Fibroblast of skin of right biceps (primary cell): ENCODE measurements around the gene CFAP54.
"Not testable (repeated sequence)": the region's sequence is repeated elsewhere in the genome, so short reads cannot be mapped to it uniquely, and the experiment has no call there.

Source experiments
- DNase-seq: peaks from one replicate; pipeline ENCODE4 v3.0.0-alpha.2; 2013

Gene CFAP54

DNA sequence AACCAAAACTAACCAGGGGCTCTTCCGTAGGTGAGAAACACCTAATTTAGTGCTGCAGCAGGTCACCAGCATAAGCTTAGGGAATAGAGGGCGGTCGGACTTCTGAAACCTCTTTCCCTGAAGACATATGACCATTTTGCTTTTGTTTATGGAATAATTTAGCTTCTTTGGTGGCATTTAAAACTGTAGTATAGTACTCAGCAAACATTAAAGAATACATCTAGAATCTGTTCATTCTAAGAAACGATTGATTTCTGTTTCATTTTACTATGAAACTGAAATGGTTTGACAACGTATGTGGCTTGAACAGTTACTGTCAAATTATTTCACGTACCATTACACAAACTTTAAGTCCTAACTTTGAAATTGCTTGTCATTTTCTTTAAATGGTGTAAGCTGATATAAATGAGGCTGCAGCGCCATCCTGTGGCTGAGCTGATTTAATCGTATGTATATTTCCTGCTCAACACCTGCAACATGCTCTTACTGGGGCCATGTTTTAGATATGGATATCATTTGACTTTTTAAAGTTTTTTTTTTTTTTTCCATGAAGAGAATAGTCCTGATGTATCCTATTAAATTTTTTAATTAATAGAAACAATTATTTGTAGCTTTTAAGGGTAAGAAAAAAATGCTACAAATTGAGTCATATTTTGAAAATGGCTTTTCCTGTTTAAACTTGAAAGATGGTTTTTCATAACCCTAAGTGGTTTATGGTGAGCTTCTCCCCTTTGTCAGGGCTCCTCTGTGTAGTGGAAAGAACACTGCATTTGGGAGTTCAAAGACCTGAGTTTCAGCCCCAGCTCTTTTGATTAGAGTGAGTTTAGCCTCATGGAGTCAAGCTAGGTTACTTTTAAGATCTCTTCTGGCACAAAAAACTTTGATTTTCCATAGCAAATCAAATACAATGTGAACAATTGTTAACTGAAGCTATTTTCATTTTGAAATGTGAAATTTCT is 27.4 kb downstream of the CFAP54 start:
- DNase-seq: peak; percentile 66

- DNase-seq: peak; percentile 33
These were observed 31.4 kb downstream of the CFAP54 start for GRCh38 chr12:96520767-96521166.

GRCh38 chr12:96521895-96522682 is 32.7 kb downstream of the CFAP54 start:
- no peak for DNase-seq

- DNase-seq: no peak
These were observed 33.3 kb downstream of the CFAP54 start for GRCh38 chr12:96522690-96523089.

GRCh38 chr12:96526110-96526509 is 36.7 kb downstream of the CFAP54 start:
- DNase-seq: no peak

DNA sequence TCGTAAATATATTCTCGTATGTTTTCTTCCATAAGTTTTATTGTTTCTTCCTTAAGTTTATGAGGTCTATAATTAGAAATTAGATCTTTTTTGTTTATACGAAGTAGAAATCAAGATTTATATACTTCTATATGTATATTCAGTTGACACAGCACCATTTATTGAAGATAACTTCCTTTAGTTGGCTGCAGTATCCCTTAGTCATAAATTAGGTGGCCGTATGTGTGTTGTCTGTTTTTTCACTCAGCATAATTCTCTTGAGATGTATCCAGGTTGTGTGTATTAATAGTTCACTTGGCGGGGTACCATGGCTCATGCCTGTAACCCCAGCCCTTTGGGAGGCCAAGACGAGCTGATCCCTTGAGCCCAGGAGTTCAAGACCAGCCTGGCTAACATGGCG is 40.5 kb downstream of the CFAP54 start:
- no peak for DNase-seq

GRCh38 chr12:96534339-96534738 is 45.0 kb downstream of the CFAP54 start:
- no peak for DNase-seq

DNA sequence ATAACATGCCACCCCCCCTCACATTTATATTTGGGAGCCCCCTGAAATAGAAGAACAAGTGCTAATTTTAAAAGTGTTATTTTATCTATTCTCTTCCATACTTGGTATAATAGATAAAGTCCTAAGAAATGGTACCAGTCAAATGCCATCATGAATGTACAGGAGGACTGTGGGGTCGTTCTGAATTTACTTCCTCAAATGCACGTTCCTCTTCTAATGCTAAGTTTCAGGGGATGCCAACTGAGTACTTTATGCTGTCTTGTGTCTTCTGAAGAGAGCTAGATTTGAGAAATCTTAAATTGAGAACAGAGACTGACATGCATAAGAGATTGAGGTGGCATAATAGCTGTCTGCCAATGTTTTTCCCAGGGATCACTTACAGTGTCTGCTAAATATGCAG is 59.0 kb downstream of the CFAP54 start:
- no peak for DNase-seq

- no peak for DNase-seq
These were observed 60.0 kb downstream of the CFAP54 start for GRCh38 chr12:96549341-96549740.

GRCh38 chr12:96570579-96570978 is 81.2 kb downstream of the CFAP54 start:
- no peak for DNase-seq

GRCh38 chr12:96571101-96571862 is 81.9 kb downstream of the CFAP54 start:
- DNase-seq: peak; percentile 19

DNA sequence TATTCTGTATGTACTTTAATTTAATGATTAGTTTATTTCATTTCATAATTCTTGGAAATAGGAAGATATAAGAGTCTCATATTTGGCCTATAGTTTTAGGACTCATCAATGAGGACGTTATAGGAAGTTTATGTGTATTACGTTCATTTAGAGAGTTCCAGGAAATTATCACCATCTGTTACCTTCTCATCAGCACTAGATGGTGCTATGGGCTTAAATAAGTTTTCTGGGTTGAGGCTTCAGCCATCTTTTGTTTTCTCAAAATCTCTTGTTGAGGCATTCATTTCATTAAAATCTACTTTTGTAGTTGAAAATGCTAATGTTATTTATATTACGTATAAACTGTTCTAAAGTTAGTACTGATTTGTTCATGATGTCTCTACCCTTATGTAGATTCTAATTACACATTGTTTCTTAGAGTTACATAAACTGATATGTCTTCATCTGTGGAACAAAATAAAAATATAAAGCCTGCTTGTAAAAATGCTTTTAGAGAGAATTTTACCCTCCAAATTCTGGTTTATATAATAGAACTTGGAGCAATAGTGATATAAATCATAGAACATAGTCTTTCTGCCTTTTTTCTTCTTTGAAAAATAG is 89.2 kb downstream of the CFAP54 start:
- peak; percentile 55 for DNase-seq

- DNase-seq: no peak
These were observed 96.6 kb downstream of the CFAP54 start for GRCh38 chr12:96585977-96586376.

- DNase-seq: peak; percentile 38
These were observed 98.3 kb downstream of the CFAP54 start for GRCh38 chr12:96587691-96588090.

- DNase-seq: no peak
These were observed 101.6 kb downstream of the CFAP54 start for GRCh38 chr12:96590970-96591369.

DNA sequence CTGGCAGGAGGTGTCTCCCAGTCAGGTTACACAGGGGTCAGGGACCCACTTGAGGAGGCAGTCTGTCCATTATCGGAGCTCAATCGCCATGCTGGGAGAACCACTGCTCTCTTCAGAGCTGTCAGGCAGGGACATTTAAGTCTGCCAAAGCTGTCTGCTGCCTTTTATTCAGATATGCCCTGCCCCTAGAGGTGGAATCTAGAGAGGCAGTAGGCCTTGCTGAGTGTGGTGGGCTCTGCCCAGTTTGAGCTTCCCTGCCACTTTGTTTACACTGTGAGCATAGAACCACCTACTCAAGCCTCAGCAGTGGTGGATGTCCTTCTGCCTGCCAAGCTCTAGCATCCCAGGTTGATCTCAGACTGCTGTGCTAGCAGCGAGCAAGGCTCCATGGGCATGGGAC is 115.0 kb downstream of the CFAP54 start:
- DNase-seq: not testable (repeated sequence)

- no peak for DNase-seq
These were observed 116.3 kb downstream of the CFAP54 start for GRCh38 chr12:96605684-96606083.

GRCh38 chr12:96606134-96606533 is 116.8 kb downstream of the CFAP54 start:
- no peak for DNase-seq

DNA sequence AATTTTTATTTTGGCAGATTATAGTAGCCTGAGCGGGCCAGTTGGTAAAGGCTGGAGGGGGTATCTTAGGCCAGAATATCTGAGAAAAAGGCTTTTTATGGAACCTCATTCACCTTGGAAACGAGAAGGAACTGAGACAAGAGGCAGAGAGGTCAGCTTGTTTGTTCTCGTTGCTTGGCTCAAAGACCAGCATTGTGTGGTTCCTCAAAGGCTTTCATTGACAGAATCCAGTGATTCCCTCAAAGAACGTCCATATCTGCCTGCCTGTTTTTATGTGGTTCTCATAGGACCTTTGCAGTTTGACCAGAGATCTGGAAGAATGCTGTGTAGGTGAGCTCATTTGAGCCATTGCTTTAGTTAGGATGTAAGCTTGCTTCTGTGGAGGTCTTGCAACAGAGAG is 117.3 kb downstream of the CFAP54 start:
- DNase-seq: no peak

- no peak for DNase-seq
These were observed 127.8 kb downstream of the CFAP54 start for GRCh38 chr12:96617178-96617577.

GRCh38 chr12:96623155-96623554 is 133.8 kb downstream of the CFAP54 start:
- no peak for DNase-seq

DNA sequence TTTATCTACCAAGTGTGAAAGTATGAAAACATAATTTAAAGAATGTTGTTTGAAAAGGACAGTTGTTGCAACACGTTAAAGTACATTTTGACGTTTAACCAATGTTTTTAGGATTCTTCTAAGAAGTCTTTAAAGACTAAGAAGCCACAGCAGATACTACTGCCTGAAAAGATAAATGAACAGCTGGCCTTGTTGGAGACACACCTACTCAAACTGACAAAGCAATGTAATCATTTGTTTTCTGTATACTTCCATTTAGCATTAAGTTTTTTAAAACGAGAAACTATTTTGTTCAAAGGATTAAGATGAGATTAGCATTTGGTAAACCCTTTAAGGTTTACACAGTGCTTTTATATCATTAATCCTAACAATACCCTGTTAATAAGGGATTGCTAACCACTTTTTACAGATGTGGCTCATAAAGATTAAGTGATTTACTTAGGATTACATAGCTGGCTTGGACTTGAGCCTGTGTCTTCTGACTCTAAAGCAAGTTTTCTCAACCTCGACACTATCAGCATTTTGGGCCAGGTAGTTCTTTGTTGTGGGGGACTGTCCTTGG is 134.4 kb downstream of the CFAP54 start:
- no peak for DNase-seq
